ENCODE data around the gene MMAB. TPM values are rescaled to one million over a fixed set of nuclear protein-coding genes. Genes with fewer than 3 reads are reported as not detected.

Gene MMAB
- polyA plus RNA-seq, 2 of the 4 experiments (the other 2 are of a cell fraction), result 26.1 to 36.8 TPM

DNA sequence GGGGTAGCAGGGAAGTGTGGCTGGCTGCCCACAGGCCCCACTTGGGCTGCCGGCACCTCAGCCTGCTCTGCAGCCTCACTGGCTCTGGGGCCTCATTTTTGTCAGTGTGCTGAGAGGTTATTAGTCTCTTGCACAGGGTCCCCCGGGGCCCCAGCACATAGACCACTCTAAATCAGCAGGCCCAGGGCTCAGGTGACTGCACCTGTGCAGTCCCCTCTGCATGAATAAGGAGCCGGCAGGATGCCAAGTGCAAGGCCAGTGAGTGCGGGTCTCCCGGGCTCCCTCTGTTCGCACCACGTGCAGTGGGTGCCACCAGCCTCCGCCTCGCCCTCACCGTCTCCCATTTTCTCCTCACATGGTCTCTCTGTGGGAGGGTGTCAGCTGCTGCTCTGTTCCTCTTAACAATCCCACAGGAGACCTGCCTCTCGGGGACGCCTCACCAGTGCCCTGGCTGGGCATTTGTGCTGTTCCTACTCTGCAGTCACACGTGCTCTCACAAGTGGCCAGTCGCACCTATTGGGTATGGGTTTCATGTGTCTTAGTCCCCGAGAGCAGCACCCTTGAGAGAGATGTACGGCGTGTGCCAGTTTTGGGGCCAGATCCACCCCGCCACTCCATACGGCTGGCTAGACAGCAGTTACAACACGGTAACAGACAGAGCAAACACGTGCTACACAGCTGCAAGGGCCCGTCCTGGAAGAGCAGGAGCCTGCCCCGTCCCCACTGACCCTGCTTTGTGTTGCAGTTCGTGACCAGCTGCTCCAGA, 40.4 kb downstream of the MMAB start:
- Histone ChIP-seq H3K4me1 (no peaks in the 10 kb centered on the region), H3K9me3 (no peaks in the 10 kb centered on the region), H3K27ac (no peak overlapping the region), H3K4me2 (no peak overlapping the region), H3K4me3 (no peak overlapping the region)
- POLR2A ChIA-PET, result no interaction called here
- ATAC-seq (no peak), FAIRE-seq (no peak), DNase-seq (ENCODE audit: low read depth in 1 of 2, low spot score in 1 of 2) (no peak)
- TF ChIP-seq, protein P1, sequence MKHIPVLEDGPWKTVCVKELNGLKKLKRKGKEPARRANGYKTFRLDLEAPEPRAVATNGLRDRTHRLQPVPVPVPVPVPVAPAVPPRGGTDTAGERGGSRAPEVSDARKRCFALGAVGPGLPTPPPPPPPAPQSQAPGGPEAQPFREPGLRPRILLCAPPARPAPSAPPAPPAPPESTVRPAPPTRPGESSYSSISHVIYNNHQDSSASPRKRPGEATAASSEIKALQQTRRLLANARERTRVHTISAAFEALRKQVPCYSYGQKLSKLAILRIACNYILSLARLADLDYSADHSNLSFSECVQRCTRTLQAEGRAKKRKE (CRISPR knock-in tag; IDR thresholded peaks at IDR 0.05; ENCODE audit: low read depth), result no peak
- TF ChIP-seq POLR2A (IDR thresholded peaks at IDR 0.05; ENCODE audit: low read length) (no peak), NFE2L2 (conservative IDR thresholded peaks at IDR 0.05; ENCODE audit: low read length) (no peak), BHLHE40 (IDR thresholded peaks at IDR 0.05; ENCODE audit: low read depth, low read length) (no peak), JUNB (IDR thresholded peaks at IDR 0.05) (no peak), CBX2 (IDR thresholded peaks at IDR 0.05; ENCODE audit: borderline replicate concordance, low read depth) (no peak), KDM5A (IDR thresholded peaks at IDR 0.05) (no peak), EHF (CRISPR knock-in tag; IDR thresholded peaks at IDR 0.05) (no peak), PHF8 (IDR thresholded peaks at IDR 0.05; ENCODE audit: borderline replicate concordance, low read depth) (no peak), ZNF302 (CRISPR knock-in tag; IDR thresholded peaks at IDR 0.05) (no peak), RAD21 (conservative IDR thresholded peaks at IDR 0.05 in 1 of 2, IDR thresholded peaks at IDR 0.05 in 1 of 2) (no peak)
- 91% methylated on average over 21 of the region's 24 CpGs for WGBS (ENCODE audit: missing lambda C conversion rate)
- CTCF ChIA-PET, result interaction anchor here (1.5 to 1.7 kb wide), 2 partner anchors 65 to 243 kb away, joined by 3 to 4 read pairs; no protein-coding TSS in a partner anchor

DNA sequence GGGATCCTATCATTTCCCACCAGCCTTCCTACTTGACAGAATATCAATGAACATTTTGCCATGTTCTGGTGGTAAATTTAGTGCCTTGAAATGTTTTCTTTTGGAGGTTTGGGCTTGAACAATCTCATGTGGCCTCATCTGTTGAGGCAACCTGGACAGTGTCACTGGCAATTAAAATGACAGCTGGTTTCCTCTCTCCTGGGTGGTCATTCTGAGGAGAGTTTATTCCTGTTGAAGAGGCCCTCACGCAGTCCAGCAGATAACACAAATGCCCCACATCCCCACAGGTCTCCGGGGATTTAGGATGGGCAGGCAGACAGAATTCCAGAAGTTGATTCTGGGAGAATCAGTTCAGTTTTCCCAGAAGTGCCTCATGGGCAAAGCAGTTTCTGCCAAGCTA, 41.9 kb downstream of the MMAB start:
- Histone ChIP-seq H3K4me1 (no peaks in the 10 kb centered on the region), H3K4me2 (no peak overlapping the region), H3K9me3 (no peaks in the 10 kb centered on the region), H3K27ac (no peak overlapping the region), H3K4me3 (no peak overlapping the region)
- WGBS (ENCODE audit: missing lambda C conversion rate), result 93% methylated on average over 2 of the region's 2 CpGs
- ChIA-PET CTCF (interaction anchor here (0.8 to 1.7 kb wide), 3 partner anchors 12 to 244 kb away, joined by 3 to 5 read pairs (median 4); no protein-coding TSS in a partner anchor), POLR2A (no interaction called here)
- ATAC-seq (no peak), DNase-seq (ENCODE audit: low read depth in 1 of 2, low spot score in 1 of 2) (no peak), FAIRE-seq (no peak)
- TF ChIP-seq RFX5 (IDR thresholded peaks at IDR 0.05) (no peak), PHF8 (IDR thresholded peaks at IDR 0.05; ENCODE audit: borderline replicate concordance, low read depth) (no peak), BHLHE40 (IDR thresholded peaks at IDR 0.05; ENCODE audit: low read depth, low read length) (no peak), POLR2AphosphoS2 (conservative IDR thresholded peaks at IDR 0.05; ENCODE audit: low read length) (no peak), HOXB13 (CRISPR knock-in tag; IDR thresholded peaks at IDR 0.05; ENCODE audit: low read depth) (no peak)
- TF ChIP-seq, protein P2, sequence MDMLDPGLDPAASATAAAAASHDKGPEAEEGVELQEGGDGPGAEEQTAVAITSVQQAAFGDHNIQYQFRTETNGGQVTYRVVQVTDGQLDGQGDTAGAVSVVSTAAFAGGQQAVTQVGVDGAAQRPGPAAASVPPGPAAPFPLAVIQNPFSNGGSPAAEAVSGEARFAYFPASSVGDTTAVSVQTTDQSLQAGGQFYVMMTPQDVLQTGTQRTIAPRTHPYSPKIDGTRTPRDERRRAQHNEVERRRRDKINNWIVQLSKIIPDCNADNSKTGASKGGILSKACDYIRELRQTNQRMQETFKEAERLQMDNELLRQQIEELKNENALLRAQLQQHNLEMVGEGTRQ (IDR thresholded peaks at IDR 0.05), result no peak

DNA sequence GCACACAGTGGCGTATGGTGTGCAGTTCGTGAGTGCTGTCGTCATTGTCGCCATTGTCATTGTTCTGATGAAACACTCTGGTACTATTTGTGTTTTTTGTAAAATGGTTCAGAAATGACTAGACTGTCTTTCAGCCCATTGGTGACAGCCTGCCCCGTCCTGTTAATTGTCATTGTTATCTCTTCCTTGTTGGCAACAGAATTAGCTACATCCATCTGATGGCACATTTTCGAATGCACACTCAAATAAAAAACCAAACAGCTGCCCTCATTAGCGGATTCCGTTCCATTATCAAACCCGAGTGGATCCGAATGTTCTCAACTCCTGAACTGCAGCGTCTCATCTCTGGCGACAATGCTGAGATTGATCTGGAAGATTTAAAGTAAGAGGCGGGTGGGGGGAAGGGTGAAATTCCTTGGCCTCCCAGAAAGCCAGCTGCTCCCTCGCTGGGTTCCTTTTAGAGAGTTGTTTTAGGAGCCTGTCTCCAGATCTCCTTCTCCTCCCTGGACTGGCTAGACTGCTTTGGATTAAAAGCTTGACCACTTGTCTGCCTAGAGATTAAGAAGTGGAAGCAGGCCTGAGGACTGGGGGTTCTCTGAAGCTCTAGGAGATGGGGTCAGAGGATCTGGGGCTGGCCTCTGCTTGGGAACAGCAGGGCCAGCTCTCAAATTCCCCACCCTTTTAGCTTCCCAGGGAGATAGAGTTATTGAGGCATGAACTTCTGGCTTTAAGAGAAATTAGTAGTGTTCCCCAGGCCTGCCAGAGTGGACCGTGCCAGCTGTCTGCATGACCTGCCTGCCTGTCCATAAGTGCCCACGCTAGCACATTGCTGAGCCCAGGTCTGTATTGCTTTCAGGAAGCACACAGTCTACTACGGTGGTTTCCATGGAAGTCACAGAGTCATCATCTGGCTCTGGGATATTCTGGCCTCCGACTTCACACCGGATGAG, 43.3 kb downstream of the MMAB start:
- Histone ChIP-seq H3K4me2 (no peak overlapping the region), H3K27ac (no peak overlapping the region), H3K4me3 (no peak overlapping the region), H3K4me1 (no peaks in the 10 kb centered on the region), H3K9me3 (no peaks in the 10 kb centered on the region)
- WGBS (ENCODE audit: missing lambda C conversion rate), result 91% methylated on average over 19 of the region's 19 CpGs
- FAIRE-seq (no peak), DNase-seq (ENCODE audit: low read depth in 1 of 2, low spot score in 1 of 2) (no peak), ATAC-seq (no peak)
- ChIA-PET POLR2A (no interaction called here), CTCF (interaction anchor here (0.9 to 2.4 kb wide), 4 partner anchors 11 to 245 kb away, joined by 3 to 7 read pairs (median 5); no protein-coding TSS in a partner anchor)
- TF ChIP-seq HOXA7 (CRISPR knock-in tag; IDR thresholded peaks at IDR 0.05), result no peak
- TF ChIP-seq, protein P3, sequence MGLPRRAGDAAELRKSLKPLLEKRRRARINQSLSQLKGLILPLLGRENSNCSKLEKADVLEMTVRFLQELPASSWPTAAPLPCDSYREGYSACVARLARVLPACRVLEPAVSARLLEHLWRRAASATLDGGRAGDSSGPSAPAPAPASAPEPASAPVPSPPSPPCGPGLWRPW (IDR thresholded peaks at IDR 0.05), result no peak
- no peak for TF ChIP-seq POLR2AphosphoS2 (conservative IDR thresholded peaks at IDR 0.05; ENCODE audit: low read length)
- TF ChIP-seq, protein P4, sequence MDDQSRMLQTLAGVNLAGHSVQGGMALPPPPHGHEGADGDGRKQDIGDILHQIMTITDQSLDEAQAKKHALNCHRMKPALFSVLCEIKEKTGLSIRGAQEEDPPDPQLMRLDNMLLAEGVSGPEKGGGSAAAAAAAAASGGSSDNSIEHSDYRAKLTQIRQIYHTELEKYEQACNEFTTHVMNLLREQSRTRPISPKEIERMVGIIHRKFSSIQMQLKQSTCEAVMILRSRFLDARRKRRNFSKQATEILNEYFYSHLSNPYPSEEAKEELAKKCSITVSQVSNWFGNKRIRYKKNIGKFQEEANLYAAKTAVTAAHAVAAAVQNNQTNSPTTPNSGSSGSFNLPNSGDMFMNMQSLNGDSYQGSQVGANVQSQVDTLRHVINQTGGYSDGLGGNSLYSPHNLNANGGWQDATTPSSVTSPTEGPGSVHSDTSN (IDR thresholded peaks at IDR 0.05), result no peak
- no peak for TF ChIP-seq CEBPB (IDR thresholded peaks at IDR 0.05)
- TF ChIP-seq, protein P5, sequence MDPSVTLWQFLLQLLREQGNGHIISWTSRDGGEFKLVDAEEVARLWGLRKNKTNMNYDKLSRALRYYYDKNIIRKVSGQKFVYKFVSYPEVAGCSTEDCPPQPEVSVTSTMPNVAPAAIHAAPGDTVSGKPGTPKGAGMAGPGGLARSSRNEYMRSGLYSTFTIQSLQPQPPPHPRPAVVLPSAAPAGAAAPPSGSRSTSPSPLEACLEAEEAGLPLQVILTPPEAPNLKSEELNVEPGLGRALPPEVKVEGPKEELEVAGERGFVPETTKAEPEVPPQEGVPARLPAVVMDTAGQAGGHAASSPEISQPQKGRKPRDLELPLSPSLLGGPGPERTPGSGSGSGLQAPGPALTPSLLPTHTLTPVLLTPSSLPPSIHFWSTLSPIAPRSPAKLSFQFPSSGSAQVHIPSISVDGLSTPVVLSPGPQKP (IDR thresholded peaks at IDR 0.05; ENCODE audit: low read depth, low read length), result no peak
- TF ChIP-seq, protein P6, sequence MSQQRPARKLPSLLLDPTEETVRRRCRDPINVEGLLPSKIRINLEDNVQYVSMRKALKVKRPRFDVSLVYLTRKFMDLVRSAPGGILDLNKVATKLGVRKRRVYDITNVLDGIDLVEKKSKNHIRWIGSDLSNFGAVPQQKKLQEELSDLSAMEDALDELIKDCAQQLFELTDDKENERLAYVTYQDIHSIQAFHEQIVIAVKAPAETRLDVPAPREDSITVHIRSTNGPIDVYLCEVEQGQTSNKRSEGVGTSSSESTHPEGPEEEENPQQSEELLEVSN (IDR thresholded peaks at IDR 0.05; ENCODE audit: borderline replicate concordance, low read depth), result no peak
- TF ChIP-seq FOSB (CRISPR knock-in tag; IDR thresholded peaks at IDR 0.05), result no peak
- no peak for TF ChIP-seq FOSL2 (IDR thresholded peaks at IDR 0.05)
- TF ChIP-seq FOSL2 (CRISPR knock-in tag; IDR thresholded peaks at IDR 0.05), result no peak
